GM21515 (cell line): Measurements from ENCODE around the gene CNTN2.

Experiments
- ATAC-seq: cut with Tn5 transposase; IDR thresholded peaks from one replicate; pipeline ENCODE4 v1.9.1; 2021; ENCODE audit not compliant: unreplicated experiment

CNTN2 gene

GRCh38 chr1:205020466-205020865 lies 22.5 kb upstream of the CNTN2 start:
- ATAC-seq = no peak

DNA sequence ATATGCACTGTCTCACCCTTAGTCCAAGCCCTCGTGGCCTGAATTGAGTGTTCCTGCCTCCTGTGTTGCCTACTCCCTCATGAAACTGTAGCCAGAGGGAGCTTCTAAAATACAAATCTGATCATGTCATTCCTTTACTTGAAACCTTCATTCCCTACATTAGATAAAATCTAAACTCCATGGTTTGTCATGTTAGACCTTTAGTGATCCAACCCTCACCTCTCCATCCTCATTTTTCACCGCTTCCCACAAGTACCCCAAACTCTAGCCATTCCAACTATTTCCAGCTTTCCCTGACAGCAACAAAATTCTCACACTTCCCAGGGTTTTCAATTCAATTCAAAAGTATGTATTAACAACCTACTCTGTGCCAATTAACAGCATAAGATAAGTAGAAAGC lies 18.3 kb upstream of the CNTN2 start:
- ATAC-seq = no peak

DNA sequence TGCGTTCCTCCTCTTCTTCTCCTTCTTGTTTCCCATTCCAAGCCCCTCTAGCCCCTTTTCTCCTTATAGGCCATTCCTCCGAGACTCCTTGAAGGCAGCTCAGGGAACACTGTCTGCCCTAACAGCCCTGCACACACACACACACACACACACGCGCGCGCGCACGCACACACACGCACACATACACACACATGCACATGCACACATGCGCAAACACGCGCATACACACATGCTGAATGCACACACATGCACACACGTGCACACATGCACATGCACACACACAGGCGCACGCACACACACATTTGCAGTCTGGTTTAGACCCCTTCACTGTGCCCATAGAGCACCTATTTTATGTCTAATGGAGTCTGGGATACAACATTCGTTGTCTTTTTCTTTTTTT lies 17.8 kb upstream of the CNTN2 start:
- ATAC-seq = no peak

DNA sequence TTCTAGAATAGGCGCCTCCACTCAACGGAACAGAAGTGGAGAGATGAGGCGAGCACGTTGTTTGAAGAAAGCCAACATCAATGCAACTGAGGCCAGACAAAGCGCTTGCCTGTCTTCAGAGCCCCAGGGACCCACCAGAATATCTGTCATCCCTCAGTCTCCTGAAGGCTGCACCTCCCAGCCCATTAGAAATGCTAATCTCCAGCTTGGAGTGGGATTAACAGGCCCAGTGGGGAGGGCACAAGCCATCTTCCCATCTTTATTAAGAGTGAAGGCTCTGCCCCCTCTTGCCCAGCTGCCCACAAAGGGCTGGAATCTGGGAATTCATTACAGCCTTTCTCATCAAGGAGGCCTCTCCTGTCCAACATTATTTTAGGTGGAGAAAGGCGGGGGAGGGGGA lies 16.8 kb upstream of the CNTN2 start:
- no peak for ATAC-seq

GRCh38 chr1:205028390-205028789 lies 14.6 kb upstream of the CNTN2 start:
- ATAC-seq = no peak

GRCh38 chr1:205028924-205029323 lies 14.1 kb upstream of the CNTN2 start:
- no peak for ATAC-seq

GRCh38 chr1:205030241-205030640 lies 12.8 kb upstream of the CNTN2 start:
- no peak for ATAC-seq

DNA sequence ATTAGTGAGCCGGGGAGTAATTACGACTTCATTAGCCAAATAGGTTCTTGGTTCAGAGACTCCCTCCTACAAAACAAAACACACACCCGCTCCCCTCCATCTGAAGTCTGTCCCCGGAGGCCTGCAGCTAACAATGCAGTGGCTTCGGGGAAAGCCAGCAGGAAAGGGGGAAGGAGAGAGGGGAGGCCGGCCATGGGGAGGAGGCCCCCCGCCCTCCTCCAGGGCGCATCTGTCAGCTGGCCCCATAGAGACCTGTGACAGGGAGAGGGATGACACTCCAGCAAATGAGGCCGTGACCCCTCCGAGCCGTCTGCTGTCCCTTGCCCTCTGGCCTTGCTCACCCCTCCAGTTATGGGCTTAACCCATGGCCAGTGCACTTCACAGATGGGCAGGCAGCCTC lies 12.1 kb upstream of the CNTN2 start:
- ATAC-seq = no peak

GRCh38 chr1:205032508-205032907 lies 10.5 kb upstream of the CNTN2 start:
- no peak for ATAC-seq

DNA sequence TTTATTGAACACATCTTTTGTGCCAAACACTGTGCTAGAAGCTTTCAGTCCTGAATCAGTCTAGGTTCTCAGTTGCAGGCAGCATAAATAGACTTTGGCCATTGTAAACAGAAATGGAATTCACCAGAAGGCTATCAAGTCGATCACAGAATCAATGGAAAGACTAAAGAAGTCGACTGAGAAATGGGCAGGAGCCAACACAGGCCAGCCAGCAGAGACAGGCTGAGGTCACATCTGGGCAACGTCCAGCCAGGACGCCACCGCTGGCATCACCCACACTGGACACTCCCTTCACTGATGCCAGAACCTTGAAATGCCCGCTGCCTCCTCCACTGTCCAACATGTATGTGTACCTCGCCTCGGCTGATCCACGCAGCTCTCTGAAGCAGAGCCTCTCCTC lies 5.5 kb upstream of the CNTN2 start:
- no peak for ATAC-seq

GRCh38 chr1:205038132-205038786 lies 4.8 kb upstream of the CNTN2 start:
- ATAC-seq = no peak

GRCh38 chr1:205041001-205041715 lies 1.9 kb upstream of the CNTN2 start:
- no peak for ATAC-seq

GRCh38 chr1:205041998-205042910 lies 758 bp upstream of the CNTN2 start:
- ATAC-seq = no peak

GRCh38 chr1:205043866-205044265 lies 854 bp downstream of the CNTN2 start:
- ATAC-seq = no peak

DNA sequence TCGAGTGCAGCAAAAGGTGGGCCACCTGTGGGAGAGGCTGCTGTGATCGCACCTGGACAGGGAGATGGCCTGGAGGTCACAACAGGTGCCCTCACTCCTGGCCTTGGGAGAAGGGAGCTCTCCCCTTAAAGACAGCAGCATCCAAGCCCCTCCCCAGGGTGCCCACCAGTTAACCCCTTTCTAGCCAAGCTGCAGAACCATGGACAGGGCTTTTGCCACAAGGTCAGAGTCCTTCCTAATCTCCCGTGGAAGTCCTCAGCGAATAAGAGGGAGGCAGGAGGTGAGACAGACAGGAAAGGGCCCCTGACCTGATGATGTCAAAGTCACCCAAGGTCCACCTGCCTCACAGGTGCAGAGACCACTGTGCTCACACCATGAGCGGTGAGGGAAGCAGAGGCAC lies 1.7 kb downstream of the CNTN2 start:
- ATAC-seq = no peak

DNA sequence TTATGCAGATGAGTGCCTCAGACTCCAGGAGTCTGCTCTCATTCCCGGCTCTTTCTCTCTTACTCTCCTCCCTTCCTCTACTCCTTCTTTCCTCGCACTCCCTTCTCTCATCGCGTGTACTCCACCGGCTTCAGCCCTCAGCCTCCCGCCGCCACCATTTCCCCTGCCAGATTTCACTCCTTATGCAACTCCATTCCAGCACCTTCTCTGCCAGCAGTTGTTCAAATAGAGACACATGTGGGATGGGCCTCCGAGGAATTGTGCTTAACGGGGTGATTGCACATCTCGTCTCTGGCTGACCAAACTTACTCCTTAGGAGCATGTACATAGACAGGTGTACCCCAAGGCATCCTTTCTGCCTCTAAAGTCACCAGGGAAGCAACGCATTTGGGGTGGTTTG lies 2.1 kb downstream of the CNTN2 start:
- ATAC-seq = no peak

GRCh38 chr1:205046870-205047269 lies 3.9 kb downstream of the CNTN2 start:
- ATAC-seq = no peak

DNA sequence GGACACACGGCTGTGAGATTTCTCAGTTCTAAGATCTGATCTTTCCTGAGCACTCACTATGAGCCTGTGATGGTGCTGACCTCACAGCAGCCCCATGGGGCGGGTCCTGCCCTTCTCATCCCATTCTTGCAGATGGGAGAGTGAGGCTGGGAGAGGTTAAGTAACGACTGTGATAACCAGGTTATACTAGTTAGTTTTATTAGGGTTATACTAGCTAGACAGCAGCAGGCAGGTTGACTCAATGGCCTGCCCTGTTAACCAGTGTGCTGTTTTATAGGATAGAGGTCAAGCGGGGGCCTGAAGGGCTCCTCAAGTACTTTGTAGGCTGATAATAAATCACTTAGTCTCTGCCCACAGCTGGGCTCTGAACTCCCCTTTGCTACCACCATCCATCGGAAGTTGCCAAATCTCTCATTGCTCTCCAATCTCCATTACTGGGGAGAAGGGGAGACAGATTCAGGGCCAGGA lies 4.8 kb downstream of the CNTN2 start:
- ATAC-seq = no peak

- no peak for ATAC-seq
Measured at GRCh38 chr1:205048382-205048781, 5.4 kb downstream of the CNTN2 start.

GRCh38 chr1:205049479-205049878 lies 6.5 kb downstream of the CNTN2 start:
- no peak for ATAC-seq

DNA sequence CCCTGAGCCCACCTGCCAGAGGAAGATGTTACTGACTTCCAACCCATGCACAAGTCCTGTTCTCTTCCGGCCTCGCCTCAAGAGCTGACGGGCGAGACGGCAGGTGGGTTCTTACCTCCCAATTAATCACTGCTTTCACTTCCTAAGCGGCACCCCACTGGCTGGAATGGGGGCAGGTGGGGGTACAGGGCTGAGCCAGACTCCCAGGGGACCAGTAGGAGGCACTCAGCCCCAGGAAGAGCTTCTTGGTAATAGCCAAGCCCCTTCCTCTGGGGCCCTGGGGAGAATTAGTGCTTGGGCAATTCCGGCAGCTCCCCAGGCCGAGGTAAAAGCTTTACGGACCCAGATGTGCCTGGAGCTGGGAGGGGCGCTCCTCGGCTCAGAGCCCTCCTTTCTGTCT lies 9.7 kb downstream of the CNTN2 start:
- ATAC-seq = no peak

DNA sequence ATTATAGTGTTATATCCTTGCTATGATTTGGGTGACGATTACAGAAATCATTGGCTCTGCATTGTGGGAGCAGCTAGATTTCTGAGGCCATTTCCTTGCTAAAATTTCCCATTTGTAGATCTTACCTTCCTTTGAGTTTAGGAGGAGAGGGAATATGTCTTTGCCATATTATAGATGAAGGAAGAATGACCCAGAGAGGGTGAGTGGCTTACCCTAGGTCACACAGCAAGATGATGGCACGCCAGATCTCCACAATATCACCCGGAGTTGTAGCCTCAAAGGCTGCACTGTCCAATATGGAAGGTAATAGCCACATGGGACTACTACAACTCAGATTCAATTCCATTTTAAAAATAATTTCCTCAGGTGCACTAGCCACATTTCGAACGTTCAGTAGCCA lies 10.3 kb downstream of the CNTN2 start:
- no peak for ATAC-seq
